HepG2 (cell line): ENCODE data around the gene CPE. TPM values are rescaled to one million over a fixed set of nuclear protein-coding genes. Genes with fewer than 3 reads are reported as not detected.

Source experiments
- ATAC-seq: fragments of 200-7000 bp; cut with Tn5 transposase; 3 replicates; pipeline ENCODE4 v1.9.1; 2020; ENCODE audit warnings: mild to moderate bottlenecking, moderate library complexity
- BruUV-seq: library from RNA; stranded (reverse); fragments of 400-500 nt; replicated peaks from 2 replicates; lab custom pipeline; 2021; lab: Mats Ljungman, UMichigan
- CTCF ChIA-PET: fragments of 300-600 bp; formaldehyde crosslinking; extraction: SDS; loops from one replicate; lab custom pipeline; 2021; ENCODE audit warnings: low total read pairs, inconsistent platforms, low intra/inter-chr PET ratio; lab: Yijun Ruan, JAX
- POLR2A ChIA-PET: fragments of 350-600 bp; sonication (Branson Sonifier 250); formaldehyde crosslinking; loops from one replicate; lab custom pipeline; 2020; ENCODE audit warnings: antibody characterized with exemption, inconsistent platforms; lab: Yijun Ruan, JAX
- DNase-seq: peaks from one replicate; pipeline ENCODE4 v3.0.0-alpha.2; 2015; ENCODE audit warnings: low spot score
- FAIRE-seq: peaks from 3 replicates; lab custom pipeline; 2011; peaks lifted over from hg19 to GRCh38; lab: Jason Lieb, UNC
- H2AFZ ChIP-seq: one replicate; pipeline ENCODE4 v1.6.1; 2011; ENCODE audit warnings: low read length, inconsistent platforms
- H3K27ac ChIP-seq: fragments of 300-600 bp; 3 replicates; pipeline ENCODE4 v1.8.0; 2011; ENCODE audit warnings: mixed run types, mild to moderate bottlenecking, mixed read lengths, low read length, inconsistent platforms; ENCODE audit not compliant: insufficient read depth; ENCODE audit errors: extremely low read length
- H3K27me3 ChIP-seq, 2 experiments: fragments of 200-600 bp in 1 of 2; 2 replicates in 1 of 2; 3 replicates in 1 of 2; pipeline versions ENCODE4 v1.6.0 to v1.8.0; 2011; ENCODE audit warnings: low read length in 2 of 2, mild to moderate bottlenecking in 2 of 2, moderate library complexity in 2 of 2, inconsistent platforms in 1 of 2; ENCODE audit not compliant: insufficient read depth in 2 of 2, control insufficient read depth in 1 of 2
- H3K36me3 ChIP-seq, 2 experiments: fragments of 200-600 bp in 1 of 2; replicated peaks in 1 of 2; 2 replicates in 1 of 2; 3 replicates in 1 of 2; pipeline versions ENCODE4 v1.5.1 to v1.8.0; 2011; ENCODE audit warnings: low read length in 2 of 2, inconsistent platforms in 1 of 2; ENCODE audit not compliant: insufficient read depth in 2 of 2, control insufficient read depth in 1 of 2
- H3K4me1 ChIP-seq: 2 replicates; pipeline ENCODE4 v1.5.1; 2012; ENCODE audit warnings: low read length, inconsistent platforms; ENCODE audit not compliant: insufficient read depth
- H3K4me2 ChIP-seq: 2 replicates; pipeline ENCODE4 v1.6.0; 2011; ENCODE audit warnings: low read depth, low read length, inconsistent platforms
- H3K4me3 ChIP-seq, 3 experiments: fragments of 200-600 bp in 1 of 3; sonication (generic), shearing (Covaris generic) in 1 of 3; replicated peaks in 1 of 3; 2 replicates each; pipeline ENCODE4 v1.5.1; 2011 to 2016; ENCODE audit warnings: low read length in 3 of 3, inconsistent platforms in 2 of 3, low read depth in 2 of 3, mild to moderate bottlenecking in 2 of 3, control low read depth in 1 of 3, mixed read lengths in 1 of 3; ENCODE audit not compliant: insufficient read depth in 1 of 3
- H3K79me2 ChIP-seq: one replicate; pipeline ENCODE4 v1.6.1; 2011; ENCODE audit warnings: low read length, inconsistent platforms; ENCODE audit not compliant: insufficient read depth
- H3K9ac ChIP-seq: 2 replicates; pipeline ENCODE4 v1.6.0; 2011; ENCODE audit warnings: mild to moderate bottlenecking, low read depth, low read length, inconsistent platforms; ENCODE audit not compliant: insufficient read depth
- H3K9me3 ChIP-seq: 2 replicates; pipeline ENCODE4 v1.5.1; 2012; ENCODE audit warnings: mild to moderate bottlenecking, low read length
- H4K20me1 ChIP-seq: 2 replicates; pipeline ENCODE4 v1.6.0; 2011; ENCODE audit warnings: inconsistent platforms, mild to moderate bottlenecking, low read length, moderate library complexity; ENCODE audit not compliant: insufficient read depth
- FOXP1 ChIP-seq, 2 experiments: fragments of 450-650 bp in 1 of 2; IDR thresholded peaks; 2 replicates each; pipeline ENCODE4 v1.6.1; 2017 to 2018; ENCODE audit warnings: antibody characterized with exemption in 1 of 2
- GZF1 ChIP-seq: sonication (generic); formaldehyde crosslinking; IDR thresholded peaks from 2 replicates; pipeline ENCODE4 v1.5.1; 2020; ENCODE audit warnings: mild to moderate bottlenecking, missing genetic modification reagents
- MED13 ChIP-seq: sonication (generic); formaldehyde crosslinking; IDR thresholded peaks from 2 replicates; pipeline ENCODE4 v1.5.0; 2020; ENCODE audit warnings: missing genetic modification reagents
- NR2F6 ChIP-seq, 2 experiments: IDR thresholded peaks; 2 replicates each; pipeline ENCODE4 v1.6.1; 2016; ENCODE audit warnings: antibody characterized with exemption in 1 of 2, mild to moderate bottlenecking in 1 of 2
- RBM39 ChIP-seq: fragments of 200-400 bp; formaldehyde crosslinking; IDR thresholded peaks from one replicate; pipeline ENCODE4 v1.6.1; 2018; ENCODE audit warnings: antibody characterized with exemption, mild to moderate bottlenecking, low read depth, low read length; ENCODE audit not compliant: poor library complexity, severe bottlenecking
- SAFB2 ChIP-seq: sonication (generic); formaldehyde crosslinking; IDR thresholded peaks from 2 replicates; pipeline ENCODE4 v1.5.1; 2020; ENCODE audit warnings: missing genetic modification reagents, low read depth, mild to moderate bottlenecking, borderline replicate concordance
- SMYD3 ChIP-seq: sonication (generic); formaldehyde crosslinking; IDR thresholded peaks from 2 replicates; pipeline ENCODE4 v1.8.1; 2023; ENCODE audit warnings: mild to moderate bottlenecking, missing genetic modification reagents
- SP140L ChIP-seq: sonication (generic); formaldehyde crosslinking; IDR thresholded peaks from 2 replicates; pipeline ENCODE4 v1.4.0; 2020; ENCODE audit warnings: missing genetic modification reagents, borderline replicate concordance
- STAT6 ChIP-seq: sonication (generic); formaldehyde crosslinking; IDR thresholded peaks from 2 replicates; pipeline ENCODE4 v1.4.0; 2020; ENCODE audit warnings: missing genetic modification reagents, mild to moderate bottlenecking, borderline replicate concordance
- ZFP41 ChIP-seq: sonication (generic); formaldehyde crosslinking; IDR thresholded peaks from 2 replicates; pipeline ENCODE4 v1.4.0; 2020; ENCODE audit warnings: mild to moderate bottlenecking, missing genetic modification reagents, borderline replicate concordance
- ZIK1 ChIP-seq: sonication (generic); formaldehyde crosslinking; IDR thresholded peaks from 2 replicates; pipeline ENCODE4 v1.5.0; 2020; ENCODE audit warnings: mild to moderate bottlenecking, low read depth, missing genetic modification reagents, borderline replicate concordance
- ZNF10 ChIP-seq: sonication (generic); formaldehyde crosslinking; IDR thresholded peaks from 2 replicates; pipeline ENCODE4 v1.4.0; 2020; ENCODE audit warnings: mild to moderate bottlenecking, low read depth, missing genetic modification reagents, borderline replicate concordance
- ZNF382 ChIP-seq: sonication (generic); formaldehyde crosslinking; IDR thresholded peaks from 2 replicates; pipeline ENCODE4 v1.5.0; 2020; ENCODE audit warnings: missing genetic modification reagents, mild to moderate bottlenecking, borderline replicate concordance
- ZNF660 ChIP-seq: sonication (generic); formaldehyde crosslinking; IDR thresholded peaks from 2 replicates; pipeline ENCODE4 v1.5.1; 2020; ENCODE audit warnings: mild to moderate bottlenecking, low read depth, missing genetic modification reagents, borderline replicate concordance
- ZNF816 ChIP-seq: sonication (generic); formaldehyde crosslinking; IDR thresholded peaks from 2 replicates; pipeline ENCODE4 v1.8.0; 2022; ENCODE audit warnings: missing genetic modification reagents, mild to moderate bottlenecking, borderline replicate concordance
- ZNF878 ChIP-seq: sonication (generic); formaldehyde crosslinking; IDR thresholded peaks from 2 replicates; pipeline ENCODE4 v1.8.1; 2023; ENCODE audit warnings: mild to moderate bottlenecking, missing genetic modification reagents, moderate library complexity
- WGBS: methylation state at CpG from one replicate; pipeline ENCODE4 v1.1.6; 2017; ENCODE audit warnings: low lambda C conversion rate; 5-methylcytosine and 5-hydroxymethylcytosine counted together
- in situ Hi-C: cut with HindIII; loops from 2 replicates; pipeline ENCODE4 v1.10.0; 2017; ENCODE audit warnings: low pct_unique_long_range_greater_than_20kb; ENCODE audit not compliant: extremely low pct_ligation_motif_present
- intact Hi-C: fragments of 100-400 bp; cut with micrococcal nuclease; formaldehyde crosslinking; loops from one replicate; pipeline ENCODE4 v1.10.0; 2022; ENCODE audit not compliant: unreplicated experiment
- polyA plus RNA-seq, 8 experiments: library from polyadenylated mRNA; depleted of rRNA in 3 of 8; stranded (reverse) in 7 of 8; unstranded in 1 of 8; fragments of >200 nt; fragmentation: Illumina TruSeq in 4 of 8; extraction: Trizol in 4 of 8; gene quantifications; 2 replicates each; pipeline versions ENCODE4 v1.2.1 to v1.2.3, GENCODE V29; 2011 to 2016; ENCODE audit warnings: low read depth in 4 of 8, missing spikeins in 1 of 8, mixed read lengths in 1 of 8; ENCODE audit not compliant: insufficient read depth in 1 of 8
- total RNA-seq, 5 experiments: library from RNA; depleted of rRNA; stranded (reverse); fragments of >200 nt; fragmentation: Illumina TruSeq; extraction: Trizol; gene quantifications; 2 replicates each; pipeline ENCODE4 v1.2.3, GENCODE V29; 2016; ENCODE audit warnings: low read depth in 1 of 5

CPE gene
- total and polyA plus RNA-seq, 2 of the 13 experiments (the other 11 are each of a cell fraction or from before 2014, with no cell fraction given), result 268 to 852 TPM

- H3K4me3 ChIP-seq, result no peak overlapping the region
- 0 out of 5 replicates have a peak, but pooled peaks cover 0 to 3% of the 10 kb centered on the region in 2 experiments for H3K27me3 ChIP-seq
- no peak overlapping the region for H3K27ac ChIP-seq
- H3K79me2 ChIP-seq, result no peaks in the 10 kb centered on the region
- H3K9me3 ChIP-seq, result no peaks in the 10 kb centered on the region
- no peak for ATAC-seq
- in situ Hi-C loops, result no loop called here
- no peaks in the 10 kb centered on the region for H3K36me3 ChIP-seq
- no peaks in the 10 kb centered on the region for H3K4me1 ChIP-seq
- H3K4me2 ChIP-seq, result no peak overlapping the region
- POLR2A ChIA-PET, result no interaction called here
- CTCF ChIA-PET, result no interaction called here
- no peak overlapping the region for H3K9ac ChIP-seq
- no peak for FAIRE-seq
- WGBS, result 36% methylated on average over 1 of the region's 1 CpG
- no peaks in the 10 kb centered on the region for H4K20me1 ChIP-seq
- H2AFZ ChIP-seq, result no peak overlapping the region
- no TSS peak for BruUV-seq
- intact Hi-C loops, result no loop called here
- DNase-seq, result no peak
- no peak for TF ChIP-seq MED13 (CRISPR knock-in tag)
- TF ChIP-seq FOXP1 (IDR thresholded peaks at IDR 0.05), result no peak
- no peak for TF ChIP-seq FOXP1 (CRISPR knock-in tag; IDR thresholded peaks at IDR 0.05)
- TF ChIP-seq SAFB2, result no peak
- no peak for TF ChIP-seq ZIK1 (CRISPR knock-in tag)
- no peak for TF ChIP-seq NR2F6 (IDR thresholded peaks at IDR 0.05)
- no peak for TF ChIP-seq NR2F6 (CRISPR knock-in tag; IDR thresholded peaks at IDR 0.05)
- TF ChIP-seq ZNF878 (CRISPR knock-in tag), result no peak
- no peak for TF ChIP-seq ZNF10 (CRISPR knock-in tag)
- no peak for TF ChIP-seq RBM39
- TF ChIP-seq ZFP41 (CRISPR knock-in tag), result no peak
- no peak for TF ChIP-seq STAT6 (CRISPR knock-in tag)
- no peak for TF ChIP-seq SP140L (CRISPR knock-in tag)
- TF ChIP-seq ZNF816 (CRISPR knock-in tag), result no peak
- TF ChIP-seq SMYD3 (CRISPR knock-in tag), result no peak
- TF ChIP-seq ZNF382 (CRISPR knock-in tag), result no peak
- no peak for TF ChIP-seq GZF1
- no peak for TF ChIP-seq ZNF660 (CRISPR knock-in tag)
Measured at GRCh38 chr4:165522050-165522449, 143.2 kb downstream of the CPE start.
